GM15510 (cell line): ENCODE measurements around the gene NOS1AP.

Experiments used
- POLR2A ChIP-seq: IDR thresholded peaks from 3 replicates; pipeline ENCODE4 v1.6.1; 2011; ENCODE audit warnings: borderline replicate concordance; ENCODE audit not compliant: insufficient read length; ENCODE audit errors: extremely low read depth

The NOS1AP gene

DNA sequence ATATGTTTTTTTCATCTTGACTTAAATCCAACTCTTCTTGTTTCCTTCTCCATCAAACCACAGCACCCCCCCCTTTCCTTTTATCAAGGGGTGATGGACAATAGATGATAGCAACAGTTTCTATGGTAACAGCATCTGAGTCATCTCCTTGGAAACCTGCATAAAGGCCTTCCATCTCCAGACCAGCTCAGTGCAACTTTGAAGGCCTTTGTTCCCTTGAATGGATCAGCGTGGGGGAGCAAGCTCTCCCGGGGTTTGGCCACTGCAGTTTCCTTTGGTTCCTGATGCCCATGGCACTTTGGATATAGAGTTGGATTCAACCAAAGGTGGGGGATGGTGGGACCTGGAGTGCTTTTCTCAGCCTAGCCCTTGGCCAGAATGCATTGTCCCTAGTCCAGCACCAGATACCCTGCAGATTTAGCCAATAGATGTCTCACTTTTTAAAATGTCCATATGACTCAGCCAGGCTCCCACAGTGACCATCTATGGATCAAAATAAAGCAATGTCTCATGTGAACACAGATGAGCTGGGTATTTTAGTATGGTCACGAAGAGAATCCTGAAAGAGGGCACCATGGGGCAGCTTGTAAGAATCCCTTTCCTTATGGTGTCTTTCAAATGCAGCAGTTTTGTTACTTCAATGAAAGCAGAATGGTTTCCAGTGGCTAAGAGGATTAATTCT, 179.5 kb downstream of the NOS1AP start:
- no peak for TF ChIP-seq POLR2A

DNA sequence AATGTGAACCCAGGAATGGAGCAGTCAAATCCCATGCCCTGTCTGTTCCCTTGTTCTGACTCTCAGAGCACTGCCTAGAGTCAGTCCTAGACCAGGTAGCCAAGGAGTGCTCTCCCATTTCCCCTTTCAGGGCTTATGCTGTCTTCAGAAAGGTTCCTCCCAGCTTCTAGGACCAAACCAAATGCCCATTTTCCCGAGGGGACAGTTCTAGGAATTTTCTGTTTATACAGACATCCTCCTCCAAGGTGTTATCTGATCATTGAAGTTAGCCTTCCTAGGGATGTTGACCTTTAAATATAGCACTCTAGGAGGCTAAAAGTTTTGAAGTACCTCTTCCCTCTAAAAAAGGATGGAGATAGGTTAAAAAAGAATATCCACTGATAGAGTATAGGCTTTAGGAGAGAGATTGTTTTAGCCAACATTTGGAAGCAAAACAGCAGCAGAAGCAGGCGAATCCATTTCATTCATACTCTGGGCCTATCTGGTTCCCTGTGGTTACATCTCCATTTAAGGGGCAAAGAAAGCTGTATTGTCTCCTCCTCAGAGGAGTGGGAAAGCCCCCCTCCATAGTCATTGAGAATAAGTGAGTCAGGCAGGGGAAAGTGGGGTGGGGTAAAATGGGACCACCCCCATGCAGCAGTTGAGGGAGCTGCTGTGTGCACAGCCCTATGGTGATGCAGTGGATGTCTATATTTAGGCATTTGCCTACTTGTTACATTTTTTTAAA, 180.7 kb downstream of the NOS1AP start:
- no peak for TF ChIP-seq POLR2A

DNA sequence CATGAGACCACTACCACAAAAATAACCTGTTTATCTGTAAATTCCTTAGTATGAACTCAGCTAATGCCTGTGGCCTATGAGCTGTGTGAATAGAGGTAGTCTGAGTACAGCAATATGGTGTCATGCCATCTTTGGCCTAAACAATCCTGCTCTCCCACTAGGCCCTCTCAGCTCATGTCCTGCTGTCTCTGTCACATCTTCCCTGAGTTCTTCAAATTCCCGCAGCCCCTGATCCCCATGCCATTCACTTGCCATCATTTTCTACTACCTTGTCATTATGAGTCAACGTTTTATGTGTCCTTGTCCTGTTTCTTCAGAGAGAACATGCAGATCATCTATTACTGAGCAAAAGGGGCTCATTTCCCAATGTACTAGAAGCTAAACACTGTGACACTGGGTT, 181.6 kb downstream of the NOS1AP start:
- no peak for TF ChIP-seq POLR2A

DNA sequence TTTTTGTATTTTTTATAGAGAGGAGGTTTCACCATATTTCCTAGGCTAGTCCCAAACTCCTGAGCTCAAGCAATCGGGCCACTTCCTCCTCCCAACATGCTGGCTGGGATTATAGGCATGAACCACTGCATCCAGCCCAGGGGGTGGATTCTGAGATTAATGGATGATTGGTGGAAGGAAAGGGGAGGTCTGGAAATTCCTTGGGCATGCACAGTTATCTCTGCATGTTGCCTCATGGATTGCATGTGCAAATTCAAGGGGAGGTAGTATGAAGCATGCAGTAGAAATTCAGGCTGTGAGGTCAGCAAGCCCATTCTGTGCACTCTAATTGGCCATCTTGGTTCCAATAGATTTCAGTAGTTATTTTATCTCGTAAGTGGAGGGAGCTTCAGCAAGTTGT, 182.7 kb downstream of the NOS1AP start:
- TF ChIP-seq POLR2A = no peak

DNA sequence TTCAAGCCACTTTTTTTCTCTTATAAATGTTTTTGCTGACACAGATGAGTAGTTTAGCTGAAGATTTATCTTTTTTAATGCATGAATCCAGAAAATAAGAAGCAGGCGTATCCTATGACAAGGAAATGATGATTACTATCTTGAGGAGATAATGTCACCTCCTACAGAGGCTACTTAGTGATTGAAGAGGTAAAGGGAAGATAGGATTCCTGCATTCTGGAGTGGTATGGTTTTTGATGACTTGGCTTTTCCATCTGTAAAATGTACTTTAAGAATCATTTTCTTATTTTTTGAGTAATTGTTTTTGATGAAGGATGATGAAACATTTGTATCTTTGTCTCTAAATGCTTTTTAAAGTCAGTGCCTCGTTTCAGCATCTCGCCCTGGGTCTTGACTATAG, 184.3 kb downstream of the NOS1AP start:
- TF ChIP-seq POLR2A = no peak

DNA sequence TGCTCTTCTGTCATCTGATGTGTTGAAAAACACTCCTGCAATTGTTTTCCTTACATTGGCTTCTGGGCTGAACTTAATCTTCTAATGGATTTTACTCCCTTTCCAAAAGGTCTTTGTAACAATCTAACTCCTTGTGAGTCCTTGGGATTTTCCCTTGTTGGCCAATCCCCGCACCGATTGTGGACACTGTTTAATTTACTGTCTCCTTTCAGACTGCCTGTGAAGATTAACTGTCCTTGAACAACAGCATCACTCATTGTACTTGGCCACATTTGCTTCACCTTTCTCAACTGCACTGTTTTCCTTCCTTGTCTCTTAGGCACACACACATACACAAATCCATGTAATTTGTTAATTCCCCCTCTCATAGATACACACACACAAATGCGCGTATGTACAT, 186.8 kb downstream of the NOS1AP start:
- TF ChIP-seq POLR2A = no peak

DNA sequence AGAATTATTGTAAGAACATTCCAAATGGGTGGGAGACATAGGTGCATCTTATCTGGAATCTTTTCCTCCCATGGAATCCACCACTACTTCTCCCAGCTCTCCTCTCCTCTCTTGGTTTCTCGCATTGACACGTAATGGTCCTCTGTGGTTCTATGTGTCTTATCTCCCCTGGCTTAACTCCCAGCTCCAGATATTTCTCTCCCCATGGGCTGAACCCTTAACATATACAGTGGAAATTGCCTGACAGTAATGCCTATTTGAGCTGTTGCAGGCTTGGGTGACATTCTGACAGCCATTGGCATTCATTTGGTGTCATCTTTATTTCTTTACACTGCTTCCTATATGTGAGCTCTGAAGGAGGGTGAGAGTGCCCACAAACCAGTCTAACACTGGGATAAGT, 188.9 kb downstream of the NOS1AP start:
- TF ChIP-seq POLR2A = no peak

DNA sequence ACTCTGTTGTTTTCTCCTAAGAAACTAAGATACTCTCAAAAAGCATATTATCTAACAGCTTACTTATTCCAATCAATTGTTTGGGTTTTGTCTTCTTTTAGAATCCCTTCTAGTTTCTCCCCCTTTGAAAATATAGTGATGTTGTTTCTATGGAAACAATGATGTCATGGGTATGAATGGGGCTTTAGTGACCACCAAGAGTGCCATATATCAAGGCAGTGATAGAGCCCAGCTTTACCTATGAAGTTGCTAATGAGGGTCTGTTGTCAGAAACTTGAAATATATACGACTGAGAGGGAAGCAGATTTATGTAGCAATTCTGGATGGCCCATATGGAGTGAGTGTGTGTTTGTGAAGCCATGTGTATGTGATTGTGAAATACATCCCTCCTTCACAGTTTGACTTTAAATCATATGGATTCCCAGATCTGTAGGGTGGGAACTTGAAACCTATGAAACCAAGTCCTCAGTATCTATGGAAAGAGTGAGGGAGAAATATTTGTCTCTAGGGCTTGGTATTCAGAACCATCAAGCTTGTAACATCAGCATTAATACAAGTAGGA, 190.5 kb downstream of the NOS1AP start:
- no peak for TF ChIP-seq POLR2A

DNA sequence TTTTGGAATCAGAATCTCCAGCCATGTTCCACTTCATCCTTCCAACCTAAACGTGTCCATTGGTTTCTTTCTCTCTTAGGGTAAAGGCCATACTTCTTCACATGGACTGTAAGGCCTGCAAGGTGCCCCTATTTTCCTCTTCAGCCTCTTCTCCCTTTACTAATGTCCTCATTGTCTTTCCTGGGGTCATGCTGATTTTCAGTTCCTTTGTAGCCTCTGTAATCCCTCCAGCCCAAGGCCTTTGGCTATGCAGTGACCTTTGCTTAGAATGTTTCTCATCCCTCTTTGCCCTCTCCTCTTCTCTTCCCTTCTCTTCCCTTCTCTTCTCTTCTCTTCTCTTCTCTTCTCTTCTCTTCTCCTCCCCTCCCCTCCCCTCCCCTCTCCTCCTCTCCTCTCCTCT, 194.6 kb downstream of the NOS1AP start:
- TF ChIP-seq POLR2A = no peak

DNA sequence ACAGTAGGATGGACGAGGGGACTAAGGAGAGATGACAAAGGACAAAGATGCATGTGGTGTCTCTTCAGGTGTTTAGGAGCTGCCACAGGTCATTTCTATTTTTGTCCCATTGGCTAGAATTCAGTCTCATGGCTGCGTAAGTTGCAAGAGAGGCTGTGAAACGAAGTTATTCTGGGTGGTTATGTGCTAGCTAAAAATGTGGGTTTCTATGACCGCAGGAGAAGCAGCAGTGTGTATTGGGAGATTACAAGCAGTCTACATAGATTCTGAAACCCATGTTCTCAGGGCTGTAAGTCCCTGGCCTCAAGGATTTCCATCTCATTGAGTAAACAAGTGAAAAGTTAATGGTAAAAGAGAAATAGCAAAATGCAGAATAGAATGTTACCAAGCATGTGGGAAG, 196.5 kb downstream of the NOS1AP start:
- no peak for TF ChIP-seq POLR2A

DNA sequence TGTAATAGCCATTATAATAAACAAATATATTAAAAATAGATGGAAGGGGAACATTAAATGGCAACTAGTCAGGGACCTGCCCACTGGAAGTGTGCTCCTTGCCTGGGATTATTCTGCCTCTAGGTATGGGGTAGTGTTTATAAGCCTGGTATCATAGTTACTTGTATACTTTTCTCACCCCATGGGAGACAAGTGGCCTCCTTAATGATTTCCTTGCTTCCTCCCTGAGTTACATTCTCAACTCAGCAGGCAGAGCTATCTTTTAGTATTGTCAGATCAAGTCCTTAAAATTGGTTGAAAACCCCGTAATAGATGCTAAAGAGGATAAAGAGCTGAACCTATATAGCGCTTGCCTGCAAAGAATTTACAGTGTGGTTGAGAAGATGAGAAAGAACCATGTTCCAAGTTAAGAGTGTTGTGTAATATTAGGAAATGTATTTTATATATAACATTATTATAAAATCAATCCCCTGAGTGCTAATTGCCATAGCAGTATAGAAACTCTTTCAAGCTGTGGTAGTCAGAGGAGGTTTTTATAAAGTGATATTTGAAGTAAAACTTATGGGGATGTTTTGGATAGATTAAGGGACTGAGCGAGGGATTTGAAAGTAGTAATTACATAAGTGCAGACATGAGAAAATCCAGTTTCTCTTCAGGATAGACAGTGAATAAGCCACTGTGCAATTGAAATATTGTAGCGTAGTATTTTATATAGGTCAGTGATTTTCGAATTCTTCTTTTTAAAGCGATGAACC, 200.7 kb downstream of the NOS1AP start:
- TF ChIP-seq POLR2A = no peak

DNA sequence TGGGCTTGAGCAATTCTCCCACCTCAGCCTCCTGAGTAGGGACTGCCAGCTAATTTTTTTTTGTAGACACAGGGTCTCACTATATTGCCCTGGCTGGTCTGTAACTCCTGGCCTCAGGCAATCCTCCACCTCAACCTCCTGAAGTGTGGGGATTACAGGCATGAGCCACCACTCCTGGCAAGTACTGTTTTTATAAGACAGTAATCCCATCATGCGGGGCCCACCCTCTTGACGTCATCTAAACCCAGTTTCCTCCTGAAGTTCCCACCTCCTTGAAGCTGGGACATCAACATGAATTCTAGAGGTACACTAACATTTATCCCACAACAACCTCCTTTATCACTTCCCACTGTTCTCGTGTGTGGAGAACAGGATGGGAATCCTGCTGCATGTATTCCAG, 202.5 kb downstream of the NOS1AP start:
- TF ChIP-seq POLR2A = no peak

DNA sequence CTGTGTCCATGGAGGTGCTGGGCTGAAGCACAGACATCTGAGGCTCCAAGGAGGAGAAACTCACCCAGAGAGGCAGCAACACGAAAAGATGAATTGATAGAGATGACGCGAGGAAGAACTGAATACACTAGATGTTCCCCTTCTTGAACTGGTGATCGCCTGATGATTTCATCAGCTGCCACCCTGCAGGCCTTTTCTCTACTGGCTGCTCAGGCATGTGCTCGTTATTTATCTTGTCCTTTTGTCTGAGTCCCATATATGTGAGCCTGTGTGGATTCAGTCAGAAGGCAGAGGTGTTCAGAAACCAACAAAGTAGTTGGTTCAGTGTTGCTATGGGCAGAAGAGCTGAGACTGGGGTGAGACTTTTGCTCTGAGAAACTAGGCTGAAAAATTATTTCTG, 202.9 kb downstream of the NOS1AP start:
- no peak for TF ChIP-seq POLR2A

DNA sequence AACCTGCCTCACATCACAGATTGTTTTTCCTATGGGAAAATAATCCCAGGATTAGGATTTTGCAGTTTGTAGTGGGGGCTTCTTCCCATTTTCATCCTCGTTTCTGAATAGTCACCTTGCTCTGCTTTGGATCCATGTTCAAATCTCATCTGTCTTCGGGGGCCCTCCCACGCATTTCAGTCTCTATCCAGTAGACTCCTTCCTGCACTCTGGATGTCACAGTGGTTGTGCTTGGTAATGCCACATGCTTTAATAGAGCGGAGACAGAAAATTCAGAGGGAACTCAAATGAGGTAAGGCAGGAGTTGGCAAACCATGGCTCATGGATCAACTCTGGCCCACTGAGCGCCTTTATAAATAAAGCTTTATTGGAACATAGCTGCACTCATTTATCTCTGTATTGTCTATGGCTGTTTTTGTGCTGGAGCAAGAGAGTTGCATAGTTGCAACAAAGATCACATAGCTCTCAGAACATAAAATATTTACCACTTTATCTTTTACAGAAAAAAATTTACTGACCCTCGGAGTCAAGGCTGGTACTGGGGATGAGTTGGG, 206.2 kb downstream of the NOS1AP start:
- TF ChIP-seq POLR2A = no peak

DNA sequence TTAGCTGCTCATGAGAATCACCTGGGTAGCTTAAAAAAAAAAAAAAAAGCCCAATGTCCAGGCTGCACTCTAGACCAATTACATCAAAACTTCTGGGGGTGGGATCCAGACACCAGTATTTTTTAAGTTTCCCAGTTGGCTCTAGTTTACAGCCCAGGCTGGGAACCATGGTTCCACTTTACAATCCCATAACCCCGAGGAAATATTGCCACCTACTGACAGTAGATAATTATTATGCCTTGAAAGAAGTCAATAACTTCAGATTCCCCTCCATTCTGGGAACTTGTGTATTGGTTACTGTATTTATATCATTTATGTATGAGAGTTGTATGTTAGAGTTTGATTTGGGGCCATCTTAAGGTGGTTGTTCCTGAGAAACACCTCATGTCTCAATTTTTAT, 207.0 kb downstream of the NOS1AP start:
- TF ChIP-seq POLR2A = no peak
